HepG2 (cell line): Measurements from ENCODE around the gene TNP2. TPM values are rescaled to one million over a fixed set of nuclear protein-coding genes. Genes with fewer than 3 reads are reported as not detected.

Source experiments
- MAZ ChIP-seq, 2 experiments: sonication (generic) in 1 of 2; formaldehyde crosslinking in 1 of 2; IDR thresholded peaks; 2 replicates each; pipeline versions ENCODE4 v1.5.0 to v1.6.1; 2012 to 2020; ENCODE audit warnings: low read depth in 2 of 2, mild to moderate bottlenecking in 2 of 2, borderline replicate concordance in 1 of 2, improper control_type of control experiment in 1 of 2, low read length in 1 of 2, missing genetic modification reagents in 1 of 2, moderate library complexity in 1 of 2
- ZHX2 ChIP-seq, 2 experiments: sonication (generic) in 1 of 2; formaldehyde crosslinking in 1 of 2; IDR thresholded peaks; 2 replicates each; pipeline versions ENCODE4 v1.6.1 to v1.9.0; 2014 to 2022; ENCODE audit warnings: antibody characterized with exemption in 1 of 2, borderline replicate concordance in 1 of 2, inconsistent platforms in 1 of 2, low read depth in 1 of 2, missing genetic modification reagents in 1 of 2
- ZNF143 ChIP-seq: sonication (generic); formaldehyde crosslinking; IDR thresholded peaks from 2 replicates; pipeline ENCODE4 v1.4.0; 2020; ENCODE audit warnings: missing genetic modification reagents
- ZSCAN21 ChIP-seq: sonication (generic); formaldehyde crosslinking; IDR thresholded peaks from 2 replicates; pipeline ENCODE4 v1.8.0; 2022; ENCODE audit warnings: mild to moderate bottlenecking, missing genetic modification reagents, moderate library complexity, borderline replicate concordance
- polyA plus RNA-seq, 8 experiments: library from polyadenylated mRNA; depleted of rRNA in 3 of 8; stranded (reverse) in 7 of 8; unstranded in 1 of 8; fragments of >200 nt; fragmentation: Illumina TruSeq in 4 of 8; extraction: Trizol in 4 of 8; gene quantifications; 2 replicates each; pipeline versions ENCODE4 v1.2.1 to v1.2.3, GENCODE V29; 2011 to 2016; ENCODE audit warnings: low read depth in 4 of 8, missing spikeins in 1 of 8, mixed read lengths in 1 of 8; ENCODE audit not compliant: insufficient read depth in 1 of 8
- total RNA-seq, 5 experiments: library from RNA; depleted of rRNA; stranded (reverse); fragments of >200 nt; fragmentation: Illumina TruSeq; extraction: Trizol; gene quantifications; 2 replicates each; pipeline ENCODE4 v1.2.3, GENCODE V29; 2016; ENCODE audit warnings: low read depth in 1 of 5

The TNP2 gene
- total and polyA plus RNA-seq, 2 of the 13 experiments (the other 11 are each of a cell fraction or from before 2014, with no cell fraction given), result not detected

- peak; percentile 79; the same call in 1 of the 2 replicates for TF ChIP-seq MAZ (IDR thresholded peaks at IDR 0.05; ENCODE audit: borderline replicate concordance, low read depth, low read length)
- TF ChIP-seq MAZ (CRISPR knock-in tag; IDR thresholded peaks at IDR 0.05; ENCODE audit: low read depth), result peak; percentile 33; the same call in 1 of the 2 replicates
- peak; percentile 51; the same call in 1 of the 2 replicates for TF ChIP-seq ZNF143 (CRISPR knock-in tag)
- no peak for TF ChIP-seq ZSCAN21 (CRISPR knock-in tag)
- TF ChIP-seq ZHX2 (IDR thresholded peaks at IDR 0.05; ENCODE audit: low read depth), result no peak
- 0 out of 2 replicates have a peak, but pooled peaks have one; percentile 45 for TF ChIP-seq ZHX2 (CRISPR knock-in tag; IDR thresholded peaks at IDR 0.05; ENCODE audit: borderline replicate concordance)
- TF ChIP-seq, all 625 proteins: peak for 149
These were observed 44.8 kb downstream of the TNP2 start (continued) for GRCh38 chr16:11224096-11224893.
